HG03565 (cell line): Measurements from ENCODE around the gene NQO1.
"Not testable (repeated sequence)": the region's sequence is repeated elsewhere in the genome, so short reads cannot be mapped to it uniquely, and the experiment has no call there.

Source experiments
- ATAC-seq: cut with Tn5 transposase; IDR thresholded peaks from one replicate; pipeline ENCODE4 v1.9.1; 2021; ENCODE audit warnings: mild to moderate bottlenecking, moderate library complexity; ENCODE audit not compliant: unreplicated experiment

Gene NQO1

GRCh38 chr16:69726313-69727060 is at the start of gene NQO1:
TSS of gene NQO1 (minus strand) at chr16:69726560. CDS start at chr16:69726439, 121 bp downstream.
- ATAC-seq = peak; percentile 91

- ATAC-seq = no peak
Observed at GRCh38 chr16:69775563-69775962, 49.2 kb upstream of the NQO1 start.

GRCh38 chr16:69773260-69773947 is 47.0 kb upstream of the NQO1 start:
- ATAC-seq = no peak

- ATAC-seq = no peak
Observed at GRCh38 chr16:69771651-69771967, 45.2 kb upstream of the NQO1 start.

- no peak for ATAC-seq
Observed at GRCh38 chr16:69769404-69769803, 43.0 kb upstream of the NQO1 start.

DNA sequence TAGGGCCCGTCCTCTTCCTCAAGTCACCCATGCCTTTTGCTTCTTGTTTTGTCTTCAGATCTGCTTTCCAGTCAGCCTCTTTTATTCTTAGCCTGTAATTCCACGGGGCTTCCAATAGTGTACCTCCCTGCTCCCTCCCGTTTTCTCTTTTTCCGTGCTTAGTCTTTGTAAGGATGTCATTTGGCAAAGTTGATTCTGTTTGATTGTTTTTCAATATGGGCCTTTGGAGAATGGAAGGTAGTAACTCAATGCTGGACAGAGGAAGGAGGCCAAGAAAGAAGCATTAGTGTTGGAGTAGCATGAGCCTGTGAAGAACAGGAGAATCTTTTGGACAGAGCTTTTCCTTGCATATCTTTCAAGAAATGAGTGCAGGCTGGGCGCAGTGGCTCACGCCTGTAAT is 42.3 kb upstream of the NQO1 start:
- ATAC-seq = no peak

DNA sequence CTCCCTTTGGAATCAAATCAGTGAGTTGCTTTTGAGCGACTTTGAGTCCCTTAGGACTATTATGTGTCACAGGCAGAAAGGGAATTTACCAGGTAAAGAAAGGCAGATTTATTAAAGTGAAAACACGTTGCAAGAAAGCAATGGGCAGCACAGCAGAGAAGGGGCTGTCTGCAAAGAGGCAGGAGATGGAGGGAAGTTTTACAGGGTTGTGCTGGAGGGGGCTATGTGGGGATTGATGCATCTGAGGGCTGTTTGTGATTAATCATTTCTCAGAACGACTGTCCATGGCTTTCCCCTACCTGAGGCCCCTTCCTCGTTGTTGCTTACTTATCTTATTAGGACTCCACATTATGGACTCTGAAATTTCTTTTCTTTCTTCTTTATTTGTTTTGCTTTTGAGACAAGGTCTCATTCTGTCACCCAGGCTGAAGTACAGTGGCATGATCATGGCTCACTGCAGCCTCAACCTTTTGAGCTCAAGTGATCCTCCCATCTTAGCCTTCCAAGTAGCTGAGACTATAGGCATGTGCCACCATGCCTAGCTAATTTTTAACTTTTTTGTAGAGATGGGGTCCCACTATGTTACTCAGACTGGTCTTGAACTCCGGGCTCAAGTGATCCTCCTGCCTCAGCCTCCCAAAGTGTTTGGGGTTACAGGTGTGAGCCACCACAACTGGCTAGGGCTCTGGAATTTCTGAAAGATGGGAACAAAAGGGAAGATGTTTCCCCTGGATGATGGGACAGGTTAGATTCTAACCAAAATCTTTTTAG is 41.3 kb upstream of the NQO1 start:
- ATAC-seq = no peak

DNA sequence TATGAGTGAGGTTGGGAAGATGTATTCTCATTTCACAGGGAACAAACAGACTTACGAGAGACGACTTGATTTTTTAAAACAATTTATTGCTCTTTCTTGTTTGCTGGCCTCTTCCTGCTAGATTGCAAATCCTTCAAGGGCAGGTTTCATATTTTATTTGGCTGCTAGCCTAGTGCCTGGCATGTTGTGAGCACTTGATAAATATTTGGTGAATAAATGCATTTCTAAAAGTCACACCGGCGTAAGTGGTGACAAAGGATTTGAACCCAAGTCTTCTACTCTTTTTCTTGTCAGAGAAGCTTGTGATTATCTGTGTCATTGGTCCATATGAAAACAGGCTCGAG is 37.2 kb upstream of the NQO1 start:
- no peak for ATAC-seq

GRCh38 chr16:69762814-69763598 is 36.6 kb upstream of the NQO1 start:
- ATAC-seq = no peak

GRCh38 chr16:69761983-69762813 is 35.8 kb upstream of the NQO1 start, which contains the start of gene WWP2:
TSS of gene WWP2 (plus strand) at chr16:69762332. CDS start at chr16:69787011, 24,679 bp downstream.
- peak; percentile 56 for ATAC-seq

DNA sequence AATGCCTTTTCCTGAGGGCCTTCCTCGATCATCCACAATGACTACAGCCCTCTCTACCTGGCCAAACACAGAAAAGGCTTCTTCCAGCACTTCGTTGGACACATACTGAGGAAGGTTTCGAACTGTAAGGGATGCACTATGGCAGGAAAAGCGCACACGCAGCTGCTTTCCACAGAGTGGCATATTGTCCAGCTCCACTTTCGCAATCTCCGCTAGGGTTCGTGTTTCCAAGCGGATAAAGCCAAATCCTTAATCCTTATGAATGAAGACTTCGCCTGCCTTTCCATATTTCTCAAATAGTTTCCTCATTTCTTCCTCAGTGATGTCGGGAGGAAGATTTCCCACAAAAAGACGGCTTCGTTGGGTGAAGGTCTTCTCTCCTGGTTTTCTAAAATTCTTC is 31.0 kb upstream of the NQO1 start:
- ATAC-seq = not testable (repeated sequence)

GRCh38 chr16:69756705-69757104 is 30.3 kb upstream of the NQO1 start:
- no peak for ATAC-seq

DNA sequence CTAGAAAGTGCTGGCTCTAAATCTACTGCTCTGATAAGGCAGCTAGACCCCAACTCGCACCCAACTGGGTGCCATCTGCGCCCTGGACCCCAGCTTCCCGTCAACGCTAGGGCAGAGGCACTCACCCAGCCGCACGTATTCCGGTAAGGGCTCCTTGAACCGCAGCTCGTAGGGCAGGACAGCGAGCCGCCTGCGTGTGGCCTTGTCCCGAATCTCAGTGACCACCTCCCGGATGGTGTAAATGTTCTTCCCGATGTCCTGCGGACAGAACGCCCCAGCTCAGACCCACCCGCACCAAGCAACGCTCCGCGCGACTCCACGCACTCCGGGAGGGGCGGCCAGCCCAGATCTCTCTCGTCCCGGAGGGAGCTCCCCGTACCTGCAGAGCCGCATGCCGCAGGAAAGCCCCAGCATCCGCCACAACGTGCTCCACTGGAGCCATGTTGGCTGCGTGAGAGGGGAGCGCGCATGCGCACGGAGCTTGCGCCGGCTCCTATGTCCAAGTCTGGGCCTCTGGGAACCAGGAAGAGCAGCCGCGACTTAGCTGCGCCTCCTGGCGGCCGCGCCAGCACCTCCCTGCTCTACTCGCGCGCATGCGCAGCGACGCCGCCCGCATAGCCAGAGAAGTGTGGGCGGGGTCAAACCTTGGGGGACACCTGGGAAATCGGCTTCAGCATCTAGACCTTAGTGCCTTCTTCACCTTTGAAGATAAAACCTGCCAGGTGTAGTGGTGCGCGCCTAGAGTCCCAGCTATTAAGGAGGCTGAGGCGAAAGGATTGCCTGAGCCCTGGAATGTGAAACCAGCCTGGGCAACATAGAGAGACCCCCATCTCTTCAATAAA is 28.3 kb upstream of the NQO1 start, which contains the start of gene NOB1:
TSS of gene NOB1 (minus strand) at position 458 of the 842 bp plus-strand sequence. CDS start at position 442, 16 bp downstream.
- peak; percentile 94 for ATAC-seq

- no peak for ATAC-seq
Observed at GRCh38 chr16:69754143-69754468, 27.7 kb upstream of the NQO1 start.

DNA sequence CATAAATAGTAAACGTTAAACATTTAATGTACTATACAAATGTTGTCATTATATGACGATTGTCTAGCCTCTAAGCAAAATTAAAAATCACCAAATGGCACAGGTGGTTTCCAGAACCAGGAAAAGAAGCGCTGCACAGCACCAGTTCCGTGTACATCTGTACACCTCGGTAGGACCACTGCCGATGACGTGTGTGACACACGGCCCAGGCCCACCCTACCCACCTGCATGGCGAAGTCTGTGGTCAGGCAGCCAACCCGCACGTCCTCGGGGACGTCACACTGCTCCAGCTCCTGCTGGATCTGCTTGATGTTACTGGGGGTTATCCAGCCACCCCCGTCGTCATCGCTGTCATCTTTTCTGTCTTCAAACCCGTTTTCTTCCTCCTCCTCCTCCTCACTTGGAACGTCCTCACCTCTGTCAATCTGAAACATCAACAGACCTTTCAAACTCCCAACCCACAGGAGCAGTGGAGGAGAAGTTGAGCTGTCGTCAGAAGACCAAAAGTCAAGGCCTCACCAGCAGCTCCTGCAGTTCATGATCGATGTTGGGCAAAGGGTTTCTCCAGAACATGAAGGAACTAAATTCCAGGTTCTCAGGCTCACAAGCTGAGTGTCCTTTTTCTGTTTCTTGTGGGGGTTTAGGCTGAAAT is 22.5 kb upstream of the NQO1 start:
- ATAC-seq = no peak

- no peak for ATAC-seq
Observed at GRCh38 chr16:69747115-69747514, 20.8 kb upstream of the NQO1 start.

- no peak for ATAC-seq
Observed at GRCh38 chr16:69745959-69746358, 19.6 kb upstream of the NQO1 start.

- ATAC-seq = no peak
Observed at GRCh38 chr16:69745232-69745612, 18.9 kb upstream of the NQO1 start.
